ENCODE results near the gene EIF4ENIF1.

DNA sequence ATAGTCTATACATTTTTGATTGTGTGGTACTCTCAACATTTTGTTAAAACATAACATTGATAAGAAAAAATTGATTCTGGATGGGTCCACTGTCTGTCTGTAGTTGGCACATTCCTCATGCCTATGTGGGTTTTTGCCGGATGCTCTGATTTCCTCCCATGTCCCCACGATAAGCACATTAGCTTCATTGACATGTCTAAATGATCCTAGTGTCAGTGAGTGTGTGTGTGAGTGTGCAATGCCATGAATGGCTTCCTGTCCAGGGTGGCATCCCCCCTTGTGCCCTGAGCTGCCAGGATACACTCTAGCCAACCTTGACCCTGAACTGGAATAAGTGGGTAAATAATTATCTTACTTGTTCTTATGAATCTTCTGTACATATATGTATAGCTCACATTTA, 12.1 kb upstream of the EIF4ENIF1 start:
- TF ChIP-seq POLR2AphosphoS5 (IDR thresholded peaks at IDR 0.05; ENCODE audit: borderline replicate concordance, low read depth, low read length) (no peak), EZH2 (IDR thresholded peaks at IDR 0.05) (no peak)

All from SK-N-MC (cell line).